HG03565 (cell line): ENCODE measurements around the gene CCDC33.
"Not testable (repeated sequence)": the region's sequence is repeated elsewhere in the genome, so short reads cannot be mapped to it uniquely, and the experiment has no call there.

Experiments
- ATAC-seq: cut with Tn5 transposase; IDR thresholded peaks from one replicate; pipeline ENCODE4 v1.9.1; 2021; ENCODE audit warnings: mild to moderate bottlenecking, moderate library complexity; ENCODE audit not compliant: unreplicated experiment

Gene CCDC33

GRCh38 chr15:74356050-74356449, 119.9 kb downstream of the CCDC33 start:
- not testable (repeated sequence) for ATAC-seq

- not testable (repeated sequence) for ATAC-seq
Measured at GRCh38 chr15:74357514-74357913, 121.4 kb downstream of the CCDC33 start.

GRCh38 chr15:74359376-74359775, 123.2 kb downstream of the CCDC33 start:
- ATAC-seq: not testable (repeated sequence)

- not testable (repeated sequence) for ATAC-seq
Measured at GRCh38 chr15:74360855-74361254, 124.7 kb downstream of the CCDC33 start.

GRCh38 chr15:74362482-74362881, 126.4 kb downstream of the CCDC33 start:
- no peak for ATAC-seq

GRCh38 chr15:74364936-74365597, 128.9 kb downstream of the CCDC33 start:
- ATAC-seq: no peak

GRCh38 chr15:74365598-74366445, 129.7 kb downstream of the CCDC33 start:
- ATAC-seq: no peak

- no peak for ATAC-seq
Measured at GRCh38 chr15:74367296-74367854, 131.2 kb downstream of the CCDC33 start, which contains the start of gene CYP11A1. Gene CYP11A1, minus strand, starts transcription at chr15:74367646. Its CDS starts 61 bp downstream, at chr15:74367585.

- ATAC-seq: no peak
Measured at GRCh38 chr15:74368121-74368520, 132.0 kb downstream of the CCDC33 start.

GRCh38 chr15:74369084-74369745, 133.1 kb downstream of the CCDC33 start:
- no peak for ATAC-seq

GRCh38 chr15:74369756-74370155, 133.6 kb downstream of the CCDC33 start:
- ATAC-seq: no peak

- ATAC-seq: no peak
Measured at GRCh38 chr15:74370471-74370870, 134.3 kb downstream of the CCDC33 start.

- no peak for ATAC-seq
Measured at GRCh38 chr15:74373056-74373650, 137.0 kb downstream of the CCDC33 start.

- peak; percentile 43 for ATAC-seq
Measured at GRCh38 chr15:74373731-74374647, 137.9 kb downstream of the CCDC33 start.

- no peak for ATAC-seq
Measured at GRCh38 chr15:74374648-74375302, 138.6 kb downstream of the CCDC33 start.

- ATAC-seq: peak; percentile 31
Measured at GRCh38 chr15:74375303-74375693, 139.2 kb downstream of the CCDC33 start.

GRCh38 chr15:74376226-74376625, 140.1 kb downstream of the CCDC33 start:
- ATAC-seq: no peak

- no peak for ATAC-seq
Measured at GRCh38 chr15:74376825-74377581, 140.9 kb downstream of the CCDC33 start.
